Measurements from ENCODE around the gene IL1A. TPM values are rescaled to one million over a fixed set of nuclear protein-coding genes. Genes with fewer than 3 reads are reported as not detected.
A peak's percentile ranks its signal among the peaks of the same experiment; 100 is the strongest.

The IL1A gene
- total RNA-seq, 4 donors from 2014 or later = not detected

DNA sequence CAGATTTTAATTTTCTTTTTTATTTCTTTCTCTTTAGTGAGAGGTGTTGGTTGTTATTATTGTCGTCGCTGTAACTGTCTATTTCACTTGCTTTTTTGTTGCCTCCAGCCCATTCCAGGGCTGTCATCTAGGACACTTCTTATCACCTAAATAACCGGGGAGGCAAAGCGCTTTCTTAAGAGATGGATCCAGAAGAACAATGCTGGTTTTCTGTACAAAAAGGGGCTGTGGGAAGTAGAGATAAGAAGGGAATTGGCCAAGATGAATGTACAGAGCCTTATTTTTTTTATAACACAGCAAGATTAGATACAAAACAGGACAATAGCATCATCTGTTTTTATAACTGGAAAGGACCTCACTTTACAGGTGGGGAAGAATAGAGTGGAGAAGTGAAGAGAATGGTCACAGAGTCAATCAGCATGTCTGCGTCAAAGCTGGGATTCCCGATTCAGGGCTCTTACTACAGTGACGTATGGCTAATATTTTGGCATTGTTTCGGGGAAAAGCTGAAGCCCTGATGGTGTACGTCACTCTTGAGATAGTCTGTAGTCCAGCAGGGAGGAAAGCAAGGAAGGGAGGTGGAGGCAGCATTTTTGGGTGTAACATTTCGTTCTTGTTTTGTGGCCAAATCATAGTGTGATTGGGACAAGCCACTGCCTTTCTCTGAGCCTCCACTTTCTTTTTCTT is 29.1 kb upstream of the IL1A start:
- TF ChIP-seq CTCF (IDR thresholded peaks at IDR 0.05) (no peak), POLR2A (IDR thresholded peaks at IDR 0.05) (no peak)
- no peak overlapping the region for H3K27ac ChIP-seq
- H3K27me3 ChIP-seq = no peaks in the 10 kb centered on the region
- no peaks in the 10 kb centered on the region for H3K36me3 ChIP-seq
- H3K9me3 ChIP-seq = no peaks in the 10 kb centered on the region
- no peak for DNase-seq
- no peak overlapping the region for H3K4me3 ChIP-seq
- H3K4me1 ChIP-seq = peaks cover 0 to 13% (median 3%) of the 10 kb centered on the region in 4 donors

GRCh38 chr2:112812318-112813267 is 28.3 kb upstream of the IL1A start:
- H3K4me1 ChIP-seq = peaks cover 0 to 13% (median 3%) of the 10 kb centered on the region in 4 donors
- H3K27ac ChIP-seq = peak overlapping the region in 1 of 4 donors; percentile 31
- no peaks in the 10 kb centered on the region for H3K27me3 ChIP-seq
- TF ChIP-seq CTCF (IDR thresholded peaks at IDR 0.05) (no peak), POLR2A (IDR thresholded peaks at IDR 0.05) (no peak)
- DNase-seq = no peak
- H3K9me3 ChIP-seq = no peaks in the 10 kb centered on the region
- H3K4me3 ChIP-seq = no peak overlapping the region
- H3K36me3 ChIP-seq = no peaks in the 10 kb centered on the region

- H3K9me3 ChIP-seq = no peaks in the 10 kb centered on the region
- DNase-seq = no peak
- TF ChIP-seq POLR2A (IDR thresholded peaks at IDR 0.05) (no peak), CTCF (IDR thresholded peaks at IDR 0.05) (no peak)
- no peak overlapping the region for H3K4me3 ChIP-seq
- no peaks in the 10 kb centered on the region for H3K27me3 ChIP-seq
- no peaks in the 10 kb centered on the region for H3K36me3 ChIP-seq
- peaks cover 0 to 13% (median 3%) of the 10 kb centered on the region in 4 donors for H3K4me1 ChIP-seq
- H3K27ac ChIP-seq = peak overlapping the region in 1 of 4 donors; percentile 31
Measured at GRCh38 chr2:112811841-112812306, 27.6 kb upstream of the IL1A start.

GRCh38 chr2:112811276-112811831 is 27.1 kb upstream of the IL1A start:
- no peaks in the 10 kb centered on the region for H3K36me3 ChIP-seq
- H3K4me3 ChIP-seq = no peak overlapping the region
- no peaks in the 10 kb centered on the region for H3K27me3 ChIP-seq
- H3K27ac ChIP-seq = peak overlapping the region in 1 of 4 donors; percentile 31
- H3K4me1 ChIP-seq = peaks cover 0 to 13% (median 3%) of the 10 kb centered on the region in 4 donors
- TF ChIP-seq CTCF (IDR thresholded peaks at IDR 0.05) = no peak
- TF ChIP-seq POLR2A (IDR thresholded peaks at IDR 0.05) = no peak
- DNase-seq = no peak
- no peaks in the 10 kb centered on the region for H3K9me3 ChIP-seq

DNA sequence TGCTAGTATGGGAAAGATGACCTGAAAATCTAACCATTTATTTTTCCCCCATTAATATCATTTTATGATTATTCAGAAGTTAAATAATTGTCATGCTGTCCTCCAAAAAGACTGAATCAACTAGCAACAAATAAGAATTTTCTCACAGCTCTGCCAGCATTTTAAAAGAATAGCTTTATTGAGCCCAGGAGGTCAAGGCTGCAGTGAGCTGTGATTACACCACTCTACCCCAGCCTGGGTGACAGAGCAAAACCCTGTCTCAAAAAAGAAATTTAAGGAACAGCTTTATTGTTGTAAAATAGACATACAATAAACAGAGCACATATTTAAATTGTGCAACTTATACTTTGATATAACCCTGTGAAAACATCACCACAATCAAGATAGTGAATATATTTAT is 24.8 kb upstream of the IL1A start:
- no peak for TF ChIP-seq CTCF (IDR thresholded peaks at IDR 0.05)
- no peak for TF ChIP-seq POLR2A (IDR thresholded peaks at IDR 0.05)
- DNase-seq = no peak
- Histone ChIP-seq H3K9me3 (no peaks in the 10 kb centered on the region), H3K27ac (no peak overlapping the region), H3K27me3 (no peaks in the 10 kb centered on the region), H3K4me3 (no peak overlapping the region), H3K4me1 (peaks cover 0 to 13% (median 3%) of the 10 kb centered on the region in 4 donors), H3K36me3 (no peaks in the 10 kb centered on the region)
